Omental fat pad (tissue), 4 donors: ENCODE measurements around the gene ATP13A2. TPM values are rescaled to one million over a fixed set of nuclear protein-coding genes. Genes with fewer than 3 reads are reported as not detected.

ENCODE experiments used
- ATAC-seq: fragments of 150-250 bp; one replicate; pipeline ENCODE4 v1.9.1; 2016; ENCODE audit warnings: mild to moderate bottlenecking, moderate library complexity; ENCODE audit not compliant: low FRiP score
- DNase-seq: peaks from one replicate; pipeline ENCODE4 v3.0.0-alpha.2; 2019; ENCODE audit warnings: low spot score
- total RNA-seq, 4 donors: library from RNA; depleted of rRNA; stranded (reverse); fragments of >200 nt; gene quantifications; one replicate each; pipeline ENCODE4 v1.1.0, GENCODE V29; 2016
- TF ChIP-seq, protein P1 (sequence below), 3 donors: fragments of 450-650 bp; IDR thresholded peaks; one replicate each; pipeline ENCODE4 v1.5.1; 2016 to 2017; ENCODE audit warnings: antibody characterized with exemption in 3 of 3, mild to moderate bottlenecking in 3 of 3, moderate library complexity in 2 of 3

The ATP13A2 gene
- total RNA-seq, 4 donors from 2014 or later, result 18.7 to 38.9 (median 32.8) TPM

DNA sequence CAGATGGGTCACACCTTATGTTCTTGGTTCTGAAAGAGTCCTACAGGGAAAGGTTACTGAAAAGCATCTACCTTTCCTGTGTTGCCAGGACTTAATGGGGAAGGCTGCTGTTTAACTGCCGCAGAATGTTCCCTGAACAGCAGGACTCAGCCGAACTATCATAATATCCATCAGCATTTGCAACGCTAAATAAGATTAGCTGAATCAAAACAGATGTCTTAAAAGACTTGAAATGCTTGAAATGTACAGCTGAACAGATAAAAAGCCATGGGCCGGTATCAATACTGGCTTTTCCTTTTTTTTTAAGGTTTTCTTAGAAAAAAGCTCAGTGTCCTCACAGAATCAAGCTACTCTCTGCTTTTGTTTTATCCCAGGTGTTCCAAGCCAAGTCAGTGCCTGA, 19.7 kb upstream of the ATP13A2 start:
- no peak for DNase-seq
- ATAC-seq, result no peak
- TF ChIP-seq, protein P1, sequence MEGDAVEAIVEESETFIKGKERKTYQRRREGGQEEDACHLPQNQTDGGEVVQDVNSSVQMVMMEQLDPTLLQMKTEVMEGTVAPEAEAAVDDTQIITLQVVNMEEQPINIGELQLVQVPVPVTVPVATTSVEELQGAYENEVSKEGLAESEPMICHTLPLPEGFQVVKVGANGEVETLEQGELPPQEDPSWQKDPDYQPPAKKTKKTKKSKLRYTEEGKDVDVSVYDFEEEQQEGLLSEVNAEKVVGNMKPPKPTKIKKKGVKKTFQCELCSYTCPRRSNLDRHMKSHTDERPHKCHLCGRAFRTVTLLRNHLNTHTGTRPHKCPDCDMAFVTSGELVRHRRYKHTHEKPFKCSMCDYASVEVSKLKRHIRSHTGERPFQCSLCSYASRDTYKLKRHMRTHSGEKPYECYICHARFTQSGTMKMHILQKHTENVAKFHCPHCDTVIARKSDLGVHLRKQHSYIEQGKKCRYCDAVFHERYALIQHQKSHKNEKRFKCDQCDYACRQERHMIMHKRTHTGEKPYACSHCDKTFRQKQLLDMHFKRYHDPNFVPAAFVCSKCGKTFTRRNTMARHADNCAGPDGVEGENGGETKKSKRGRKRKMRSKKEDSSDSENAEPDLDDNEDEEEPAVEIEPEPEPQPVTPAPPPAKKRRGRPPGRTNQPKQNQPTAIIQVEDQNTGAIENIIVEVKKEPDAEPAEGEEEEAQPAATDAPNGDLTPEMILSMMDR (IDR thresholded peaks at IDR 0.05), result no peak

DNA sequence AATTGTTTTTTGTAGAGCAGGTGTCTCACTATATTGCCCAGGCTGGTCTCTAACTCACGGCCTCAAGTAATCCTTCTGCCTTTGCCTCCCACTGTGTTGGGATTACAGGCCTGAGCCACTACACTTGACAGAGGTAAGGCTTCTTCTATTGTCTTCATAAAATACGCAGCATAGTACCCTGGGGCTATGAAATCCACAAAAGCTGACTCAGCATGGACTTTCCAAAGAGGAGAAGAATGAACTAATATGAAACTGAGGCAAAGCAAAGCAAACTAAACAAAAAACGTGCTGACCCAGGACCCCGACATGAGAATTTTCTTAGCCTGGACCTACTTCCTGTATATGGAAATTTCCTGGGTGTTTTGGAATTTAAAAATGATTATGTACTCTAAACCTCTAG, 18.5 kb upstream of the ATP13A2 start:
- TF ChIP-seq, protein P1 (IDR thresholded peaks at IDR 0.05), result no peak
- ATAC-seq (no peak), DNase-seq (no peak)

DNA sequence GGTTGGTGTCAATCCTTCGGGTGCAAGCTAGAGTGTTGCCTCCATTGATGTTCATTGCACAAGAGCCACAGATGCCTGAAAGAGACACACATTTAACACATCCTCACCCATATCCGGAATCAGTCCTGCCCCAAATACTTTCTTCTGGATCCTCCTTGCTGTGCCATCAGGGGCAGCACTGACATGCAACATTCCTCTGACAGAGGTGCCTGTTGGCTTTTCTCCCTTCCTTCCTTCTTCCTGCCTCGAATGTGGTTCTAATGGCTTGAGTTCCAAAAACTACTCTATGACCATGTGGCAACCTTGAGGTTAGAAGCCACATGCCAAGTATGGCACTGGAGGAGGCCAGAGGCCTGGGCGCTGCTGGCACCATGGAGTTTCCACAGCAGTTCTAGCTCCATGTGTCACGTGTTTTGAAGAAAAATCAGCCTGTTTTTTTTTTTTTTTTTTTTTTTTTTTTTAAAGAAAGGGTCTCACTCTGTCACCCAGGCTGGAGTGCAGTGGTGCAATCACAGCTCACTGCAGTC, 17.0 kb upstream of the ATP13A2 start:
- ATAC-seq (no peak), DNase-seq (no peak)
- TF ChIP-seq, protein P1 (IDR thresholded peaks at IDR 0.05), result no peak

DNA sequence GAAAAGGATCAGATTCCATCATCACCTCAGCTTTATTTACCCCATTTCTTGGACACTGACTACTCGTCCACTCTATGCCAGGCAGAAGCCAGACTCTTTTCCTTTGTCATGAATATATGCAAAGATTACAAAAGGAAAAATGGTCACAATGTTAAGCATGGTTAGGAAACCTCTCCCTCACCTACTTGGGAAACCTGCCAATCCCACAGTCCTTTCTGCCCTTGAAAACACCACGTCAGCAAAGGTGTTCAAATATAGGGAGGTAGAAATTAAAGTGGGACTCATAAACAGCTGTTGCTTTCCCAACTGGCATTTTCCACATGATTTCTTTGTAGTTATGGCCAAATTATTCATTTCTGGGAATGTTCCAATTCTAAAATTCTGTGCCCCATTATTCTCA, 16.2 kb upstream of the ATP13A2 start:
- DNase-seq (no peak), ATAC-seq (no peak)

DNA sequence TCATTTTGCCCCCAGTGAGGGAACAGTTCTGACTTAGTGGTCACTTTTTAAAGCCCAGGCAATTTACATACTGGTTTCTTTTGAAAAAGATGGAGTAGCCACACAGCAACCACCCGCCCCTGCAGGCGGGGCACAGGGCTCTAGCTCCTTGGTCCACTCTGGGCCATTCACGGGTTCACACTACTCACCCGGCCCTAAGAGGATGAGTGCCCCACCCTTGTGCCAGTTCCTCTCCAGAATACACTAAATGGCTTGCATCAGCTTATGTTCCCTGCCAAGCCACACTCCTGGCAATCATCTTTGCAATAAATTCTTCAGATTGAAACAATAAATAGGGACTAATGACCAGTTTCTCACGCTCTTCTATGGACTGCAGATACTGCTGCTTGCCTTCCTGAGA, 15.7 kb upstream of the ATP13A2 start:
- DNase-seq (no peak), ATAC-seq (no peak)
- TF ChIP-seq, protein P1 (IDR thresholded peaks at IDR 0.05), result no peak

More for the DNA sequence above, 16.2 kb upstream of the ATP13A2 start:
- TF ChIP-seq, protein P1 (IDR thresholded peaks at IDR 0.05), result no peak

DNA sequence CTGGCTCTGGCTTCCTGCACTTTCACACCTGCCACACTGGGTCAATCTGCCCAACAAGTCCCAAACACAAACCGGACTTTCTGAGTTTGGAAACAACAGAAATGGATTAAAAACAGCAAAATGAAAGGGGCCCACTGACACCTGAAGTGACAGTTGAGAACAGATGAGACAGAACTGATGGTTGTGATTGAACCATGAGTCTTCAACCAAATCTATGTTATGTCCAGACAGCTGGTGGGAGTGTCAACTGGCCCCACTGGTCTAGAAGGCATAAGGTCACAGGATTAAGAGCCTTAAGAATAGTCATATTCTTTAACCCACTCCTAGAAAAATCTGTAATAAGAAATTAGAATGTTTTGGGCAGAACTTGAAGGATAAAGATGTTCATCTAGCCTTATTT, 13.0 kb upstream of the ATP13A2 start:
- no peak for ATAC-seq
- DNase-seq, result no peak
- TF ChIP-seq, protein P1 (IDR thresholded peaks at IDR 0.05), result no peak

DNA sequence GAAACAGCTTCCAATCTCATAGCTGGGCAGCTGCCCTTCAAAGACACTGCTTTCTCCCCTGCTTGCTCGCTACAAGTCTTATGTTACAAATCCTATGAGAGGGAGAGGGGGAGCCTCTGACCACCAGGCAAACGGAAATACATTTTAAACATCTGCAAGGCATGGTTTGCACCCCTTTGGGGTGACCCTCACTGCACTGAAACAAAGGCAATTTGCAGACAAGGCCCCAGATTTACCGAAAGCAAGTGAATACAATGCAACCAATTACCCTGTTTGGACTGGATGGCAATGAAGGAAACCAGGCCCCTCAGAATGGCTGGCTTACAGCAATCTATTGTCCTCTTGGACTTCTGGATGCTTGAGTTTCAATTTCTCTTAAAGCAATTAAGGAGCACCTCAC, 11.8 kb upstream of the ATP13A2 start:
- DNase-seq (no peak), ATAC-seq (no peak)

More for the DNA sequence above, 11.8 kb upstream of the ATP13A2 start:
- TF ChIP-seq, protein P1 (IDR thresholded peaks at IDR 0.05), result no peak
